SH-SY5Y (cell line): Measurements from ENCODE around the gene JPT2.

Experiments
- GATA2 ChIP-seq: IDR thresholded peaks from 2 replicates; pipeline ENCODE4 v1.6.1; 2011; ENCODE audit warnings: mild to moderate bottlenecking, low read depth, low read length
- GATA3 ChIP-seq: IDR thresholded peaks from 2 replicates; pipeline ENCODE4 v1.6.1; 2011; ENCODE audit warnings: low read depth, mild to moderate bottlenecking, low read length, moderate library complexity

DNA sequence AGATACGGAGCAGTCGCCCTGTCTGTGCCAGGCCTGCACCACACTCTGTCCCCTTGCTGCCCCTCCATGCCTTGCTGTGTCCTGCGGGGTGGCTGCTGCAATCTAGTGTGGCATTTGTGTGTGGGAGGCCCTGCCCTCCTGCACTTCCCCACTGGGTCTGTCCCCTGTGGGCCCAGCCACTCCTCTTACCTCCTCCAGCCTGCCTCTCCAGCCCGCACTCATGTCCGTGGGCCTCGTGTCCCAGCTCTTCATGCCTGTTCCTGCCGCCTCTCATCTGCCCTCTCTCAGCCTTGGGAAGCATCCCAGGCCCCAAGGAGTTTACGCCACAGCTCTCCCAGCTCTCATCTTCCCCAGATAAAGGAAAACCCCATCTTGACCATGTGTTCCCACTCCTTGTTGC, 39.3 kb upstream of the JPT2 start:
- TF ChIP-seq GATA3, result no peak
- TF ChIP-seq GATA2, result no peak
